Gastrocnemius medialis (tissue), 4 donors: ENCODE measurements around the gene ROPN1B.
"Not testable (repeated sequence)": the region's sequence is repeated elsewhere in the genome, so short reads cannot be mapped to it uniquely, and the experiment has no call there.

ENCODE experiments used
- CTCF ChIP-seq, 5 experiments: fragments of 450-650 bp in 3 of 5; fragments of 200-600 bp in 2 of 5; sonication (generic) in 2 of 5; IDR thresholded peaks in 4 of 5; conservative IDR thresholded peaks in 1 of 5; 1 replicate in 4 of 5; 2 replicates in 1 of 5; pipeline ENCODE4 v1.5.1; 2016 to 2019; ENCODE audit warnings: antibody characterized with exemption in 5 of 5, mild to moderate bottlenecking in 3 of 5, moderate library complexity in 3 of 5
- POLR2A ChIP-seq, 2 donors: fragments of 450-650 bp; IDR thresholded peaks; one replicate each; pipeline ENCODE4 v1.6.1; 2017; ENCODE audit warnings: antibody characterized with exemption in 2 of 2, mild to moderate bottlenecking in 2 of 2, moderate library complexity in 2 of 2

- not testable (repeated sequence) for TF ChIP-seq CTCF (IDR thresholded peaks at IDR 0.05 in 4 of 5, conservative IDR thresholded peaks at IDR 0.05 in 1 of 5); POLR2A (IDR thresholded peaks at IDR 0.05)
These were observed 32.1 kb upstream of the ROPN1B start for GRCh38 chr3:125936891-125937290.
